ENCODE data around the gene URM1. TPM values are rescaled to one million over a fixed set of nuclear protein-coding genes. Genes with fewer than 3 reads are reported as not detected.

URM1 gene
- total RNA-seq, 2 experiments from 2014 or later = 28.4 to 28.8 TPM

DNA sequence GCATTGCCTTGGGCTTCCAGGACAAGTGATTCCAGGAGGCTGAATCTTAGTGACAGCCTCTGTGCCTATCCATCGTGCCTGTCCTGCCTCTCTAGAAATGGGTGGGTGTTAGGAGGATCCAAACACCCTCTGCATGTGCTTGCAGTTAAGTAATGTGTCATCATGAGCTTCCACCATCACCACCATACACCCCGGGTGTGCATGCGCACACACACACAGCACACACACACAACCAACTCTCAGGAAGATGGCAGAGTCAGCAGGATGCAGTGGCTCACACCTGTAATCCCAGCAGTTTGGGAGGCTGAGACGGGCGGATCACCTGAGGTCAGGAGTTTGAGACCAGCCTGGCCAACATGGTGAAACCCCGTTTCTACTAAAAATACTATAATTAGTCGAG lies 26.7 kb downstream of the URM1 start:
- CTCF ChIA-PET = no interaction called here
- Histone ChIP-seq H3K9me3 (ENCODE audit: control insufficient read depth in 1 of 2, insufficient read depth in 1 of 2, low read length in 2 of 2) (no peaks in the 10 kb centered on the region), H3K27me3 (ENCODE audit: control insufficient read depth in 1 of 2, insufficient read depth in 2 of 2, low read length in 2 of 2) (no peaks in the 10 kb centered on the region), H3K4me1 (ENCODE audit: insufficient read depth, low read length) (peaks cover 3% of the 10 kb centered on the region), H3K36me3 (ENCODE audit: insufficient read depth, low read length) (no peaks in the 10 kb centered on the region), H3K4me3 (ENCODE audit: low read length) (no peak overlapping the region), H3K27ac (ENCODE audit: low read depth in 1 of 2, low read length in 2 of 2) (no peak overlapping the region)
- no peak for DNase-seq
- intact Hi-C loops (cut with DNase I, micrococcal nuclease) = no loop called here
- no peaks in the 10 kb centered on the region for H3K9me3 Mint-ChIP-seq
- peaks cover 7% of the 10 kb centered on the region for H3K4me1 Mint-ChIP-seq (ENCODE audit: low read depth)
- peaks cover 12% of the 10 kb centered on the region for H3K36me3 Mint-ChIP-seq (ENCODE audit: low read depth)
- POLR2A ChIA-PET = no interaction called here
- TF ChIP-seq, protein P1, sequence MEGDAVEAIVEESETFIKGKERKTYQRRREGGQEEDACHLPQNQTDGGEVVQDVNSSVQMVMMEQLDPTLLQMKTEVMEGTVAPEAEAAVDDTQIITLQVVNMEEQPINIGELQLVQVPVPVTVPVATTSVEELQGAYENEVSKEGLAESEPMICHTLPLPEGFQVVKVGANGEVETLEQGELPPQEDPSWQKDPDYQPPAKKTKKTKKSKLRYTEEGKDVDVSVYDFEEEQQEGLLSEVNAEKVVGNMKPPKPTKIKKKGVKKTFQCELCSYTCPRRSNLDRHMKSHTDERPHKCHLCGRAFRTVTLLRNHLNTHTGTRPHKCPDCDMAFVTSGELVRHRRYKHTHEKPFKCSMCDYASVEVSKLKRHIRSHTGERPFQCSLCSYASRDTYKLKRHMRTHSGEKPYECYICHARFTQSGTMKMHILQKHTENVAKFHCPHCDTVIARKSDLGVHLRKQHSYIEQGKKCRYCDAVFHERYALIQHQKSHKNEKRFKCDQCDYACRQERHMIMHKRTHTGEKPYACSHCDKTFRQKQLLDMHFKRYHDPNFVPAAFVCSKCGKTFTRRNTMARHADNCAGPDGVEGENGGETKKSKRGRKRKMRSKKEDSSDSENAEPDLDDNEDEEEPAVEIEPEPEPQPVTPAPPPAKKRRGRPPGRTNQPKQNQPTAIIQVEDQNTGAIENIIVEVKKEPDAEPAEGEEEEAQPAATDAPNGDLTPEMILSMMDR (IDR thresholded peaks at IDR 0.05) = no peak
- H3K27me3 Mint-ChIP-seq = peaks cover 3% of the 10 kb centered on the region
- no peak overlapping the region for H3K4me3 Mint-ChIP-seq
- ATAC-seq (ENCODE audit: poor library complexity) = no peak
- no peak overlapping the region for H3K27ac Mint-ChIP-seq

DNA sequence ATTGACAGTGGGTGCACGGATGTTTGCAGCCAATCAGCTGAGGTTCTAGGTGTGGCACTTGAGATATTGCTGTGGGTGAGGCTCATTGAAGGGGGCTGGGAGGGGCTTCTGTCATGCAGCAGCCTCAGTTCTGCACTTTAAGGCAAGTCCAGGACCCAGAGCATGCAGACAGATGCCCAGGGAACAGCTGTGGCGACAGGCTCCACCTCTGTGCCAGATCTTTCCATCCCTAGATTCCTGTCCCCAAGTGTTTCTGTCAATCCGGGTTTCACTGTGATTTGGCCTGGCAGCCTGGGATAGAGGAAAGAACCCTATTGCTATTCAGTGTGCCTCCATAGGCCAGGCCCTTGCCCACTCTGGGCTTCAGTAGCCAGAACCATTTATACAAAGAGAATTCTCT lies 28.7 kb downstream of the URM1 start:
- ChIA-PET CTCF (no interaction called here), POLR2A (no interaction called here)
- Histone ChIP-seq H3K27me3 (ENCODE audit: control insufficient read depth in 1 of 2, insufficient read depth in 2 of 2, low read length in 2 of 2) (no peaks in the 10 kb centered on the region), H3K27ac (ENCODE audit: low read depth in 1 of 2, low read length in 2 of 2) (no peak overlapping the region), H3K36me3 (ENCODE audit: insufficient read depth, low read length) (no peaks in the 10 kb centered on the region), H3K9me3 (ENCODE audit: control insufficient read depth in 1 of 2, insufficient read depth in 1 of 2, low read length in 2 of 2) (no peaks in the 10 kb centered on the region), H3K4me3 (ENCODE audit: low read length) (no peak overlapping the region), H3K4me1 (ENCODE audit: insufficient read depth, low read length) (peaks cover 3% of the 10 kb centered on the region)
- no peak for ATAC-seq (ENCODE audit: poor library complexity)
- Mint-ChIP-seq H3K9me3 (no peaks in the 10 kb centered on the region), H3K27me3 (peaks cover 3% of the 10 kb centered on the region), H3K4me1 (ENCODE audit: low read depth) (peaks cover 7% of the 10 kb centered on the region), H3K36me3 (ENCODE audit: low read depth) (no peaks in the 10 kb centered on the region), H3K4me3 (no peak overlapping the region), H3K27ac (no peak overlapping the region)
- intact Hi-C loops (cut with DNase I, micrococcal nuclease) = no loop called here
- TF ChIP-seq, protein P1 (IDR thresholded peaks at IDR 0.05) = no peak
- DNase-seq = no peak

DNA sequence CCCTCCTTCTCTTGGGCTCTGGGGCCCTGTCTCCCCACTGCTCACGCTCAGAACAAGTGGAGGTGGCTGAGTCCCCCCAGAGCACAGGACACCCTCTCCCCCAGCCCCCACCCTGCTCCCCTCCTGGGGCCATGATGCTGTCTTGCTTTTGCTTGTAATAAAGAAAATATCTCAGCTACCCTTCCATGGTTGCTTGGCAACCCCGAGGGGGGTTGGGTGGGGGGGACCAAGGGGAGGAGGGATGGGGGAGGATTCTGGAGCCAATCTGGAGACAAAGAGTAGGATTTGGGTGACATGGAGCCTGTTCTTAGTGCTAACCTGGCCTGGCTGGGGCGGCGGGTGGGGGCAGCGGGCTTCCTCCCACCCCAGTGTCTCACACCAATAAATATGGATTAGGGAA lies 33.4 kb downstream of the URM1 start:
- Histone ChIP-seq H3K4me3 (ENCODE audit: low read length) (no peak overlapping the region), H3K36me3 (ENCODE audit: insufficient read depth, low read length) (no peaks in the 10 kb centered on the region), H3K27me3 (ENCODE audit: control insufficient read depth in 1 of 2, insufficient read depth in 2 of 2, low read length in 2 of 2) (peaks cover 6 to 16% of the 10 kb centered on the region in 2 experiments), H3K4me1 (ENCODE audit: insufficient read depth, low read length) (no peaks in the 10 kb centered on the region), H3K9me3 (ENCODE audit: control insufficient read depth in 1 of 2, insufficient read depth in 1 of 2, low read length in 2 of 2) (no peaks in the 10 kb centered on the region), H3K27ac (ENCODE audit: low read depth in 1 of 2, low read length in 2 of 2) (no peak overlapping the region)
- TF ChIP-seq, protein P1 (IDR thresholded peaks at IDR 0.05) = no peak
- Mint-ChIP-seq H3K4me3 (no peak overlapping the region), H3K9me3 (no peaks in the 10 kb centered on the region), H3K27me3 (peaks cover 20% of the 10 kb centered on the region), H3K4me1 (ENCODE audit: low read depth) (no peaks in the 10 kb centered on the region), H3K36me3 (ENCODE audit: low read depth) (no peaks in the 10 kb centered on the region), H3K27ac (no peak overlapping the region)
- DNase-seq = no peak
- no peak for ATAC-seq (ENCODE audit: poor library complexity)
- CTCF ChIA-PET = no interaction called here
- intact Hi-C loops (cut with DNase I, micrococcal nuclease) = no loop called here
- POLR2A ChIA-PET = no interaction called here

Measured in CD4-positive, alpha-beta T cell (primary cell).